HEK293 (cell line): ENCODE results near the gene SCYL1.

Source experiments
- CTCF ChIP-seq: fragments of 450-650 bp; formaldehyde crosslinking; IDR thresholded peaks from 2 replicates; pipeline ENCODE4 v1.5.1; 2016; ENCODE audit warnings: missing biosample characterization, missing genetic modification characterization
- ELK4 ChIP-seq: IDR thresholded peaks from 2 replicates; pipeline ENCODE4 v1.6.1; 2011; ENCODE audit warnings: mild to moderate bottlenecking, low read depth, low read length, borderline replicate concordance
- ZEB2 ChIP-seq: fragments of 450-650 bp; formaldehyde crosslinking; IDR thresholded peaks from 2 replicates; pipeline ENCODE4 v1.5.1; 2016; ENCODE audit warnings: missing biosample characterization, missing genetic modification characterization

- TF ChIP-seq ELK4 = no peak
- TF ChIP-seq ZEB2 (tag by site-specific recombination) = no peak
- no peak for TF ChIP-seq CTCF (tag by site-specific recombination)
Observed at GRCh38 chr11:65569164-65569972, 44.5 kb downstream of the SCYL1 start.
